ENCODE data around the gene PWP1. TPM values are rescaled to one million over a fixed set of nuclear protein-coding genes. Genes with fewer than 3 reads are reported as not detected.

The PWP1 gene
- total RNA-seq, 1 experiment from 2014 or later, result 49.7 TPM

- H3K4me3 Mint-ChIP-seq, result no peak overlapping the region
- Histone ChIP-seq H2BK20ac (ENCODE audit: low read depth, low read length, poor library complexity, severe bottlenecking) (no peak overlapping the region), H3K4ac (ENCODE audit: low read depth, low read length) (no peak overlapping the region), H4K8ac (replicated peaks; ENCODE audit: insufficient read length, low read depth, low read length) (no peak overlapping the region), H3K4me2 (ENCODE audit: insufficient read depth, insufficient read length, low read length) (no peak overlapping the region), H3K79me1 (ENCODE audit: insufficient read depth, low read depth, low read length, poor library complexity, severe bottlenecking) (no peaks in the 10 kb centered on the region), H2BK15ac (ENCODE audit: low read depth, low read length) (no peak overlapping the region), H3K27me3 (ENCODE audit: insufficient read depth, low read length) (no peaks in the 10 kb centered on the region), H2AK5ac (ENCODE audit: insufficient read length, low read length) (no peak overlapping the region), H3K79me2 (ENCODE audit: insufficient read depth, low read length) (no peaks in the 10 kb centered on the region), H3K23ac (ENCODE audit: insufficient read length, low read depth, low read length) (no peak overlapping the region), H3K18ac (ENCODE audit: insufficient read length, low read depth, low read length) (no peak overlapping the region), H2BK120ac (ENCODE audit: low read depth, low read length, poor library complexity, severe bottlenecking) (no peak overlapping the region), H3K4me1 (ENCODE audit: insufficient read depth, low read length) (peaks cover 9% of the 10 kb centered on the region; the same call in 1 of the 2 replicates), H4K20me1 (ENCODE audit: control insufficient read depth, insufficient read depth, insufficient read length) (no peaks in the 10 kb centered on the region), H4K91ac (ENCODE audit: insufficient read length, low read depth, low read length) (no peak overlapping the region), H3T11ph (ENCODE audit: low read length) (no peak overlapping the region), H2BK5ac (ENCODE audit: insufficient read length, low read length) (no peak overlapping the region), H3K56ac (ENCODE audit: insufficient read length, low read depth, low read length) (no peak overlapping the region), H3K23me2 (ENCODE audit: insufficient read length, low read depth, low read length, poor library complexity, severe bottlenecking) (no peaks in the 10 kb centered on the region), H2AFZ (ENCODE audit: low read length) (no peak overlapping the region), H3K9ac (ENCODE audit: extremely low read depth, insufficient read length, low read length) (no peak overlapping the region), H3K14ac (ENCODE audit: insufficient read depth, low read length) (no peak overlapping the region), H4K5ac (ENCODE audit: insufficient read length, low read depth, low read length) (no peak overlapping the region), H2BK12ac (ENCODE audit: insufficient read length, low read depth, low read length) (no peak overlapping the region), H3K27ac (ENCODE audit: insufficient read length, low read depth, low read length) (no peak overlapping the region), H3K9me3 (ENCODE audit: control insufficient read depth, low read depth, low read length) (no peaks in the 10 kb centered on the region)
- no peak for DNase-seq
- H3K36me3 Mint-ChIP-seq (ENCODE audit: insufficient read depth in 1 of 3, low read depth in 3 of 3), result no peaks in the 10 kb centered on the region; a peak in 1 of 7 replicates
- H3K27me3 Mint-ChIP-seq (ENCODE audit: low read depth), result no peaks in the 10 kb centered on the region
- 0 out of 7 replicates have a peak overlapping the region, but pooled peaks of 1 of the 3 experiments have one; percentile 70 for H3K27ac Mint-ChIP-seq
- TF ChIP-seq CTCF (conservative IDR thresholded peaks at IDR 0.05), result no peak
- WGBS (ENCODE audit: extremely low coverage, insufficient read length, low lambda C conversion rate), result no CpG with 5 or more reads among the region's 8 CpGs
- H3K9me3 Mint-ChIP-seq, result no peaks in the 10 kb centered on the region
- H3K4me1 Mint-ChIP-seq, result peaks cover 23 to 30% of the 10 kb centered on the region in 2 experiments
These were observed 25.4 kb upstream of the PWP1 start for GRCh38 chr12:107660235-107660634.
